Stomach (tissue), 9 donors: ENCODE measurements around the gene ACTA1. TPM values are rescaled to one million over a fixed set of nuclear protein-coding genes. Genes with fewer than 3 reads are reported as not detected.

Source experiments
- DNase-seq, 2 donors: peaks; one replicate each; pipeline versions ENCODE4 v3.0.0 to v3.0.0-alpha.2; 2013 to 2019
- H3K27ac ChIP-seq, 5 donors: fragments of 200-600 bp in 4 of 5; sonication (generic) in 4 of 5; one replicate each; pipeline ENCODE4 v1.5.1; 2013 to 2019; ENCODE audit warnings: mild to moderate bottlenecking in 1 of 5, moderate library complexity in 1 of 5
- H3K27me3 ChIP-seq, 3 donors: fragments of 200-600 bp; sonication (generic); one replicate each; pipeline ENCODE4 v1.5.1; 2017 to 2019; ENCODE audit warnings: mixed run types in 1 of 3
- H3K36me3 ChIP-seq, 4 donors: fragments of 200-600 bp; sonication (generic); 1 replicate in 3 of 4; 2 replicates in 1 of 4; pipeline ENCODE4 v1.5.1; 2016 to 2019
- H3K4me1 ChIP-seq, 4 donors: fragments of 200-600 bp; sonication (generic); one replicate each; pipeline ENCODE4 v1.5.1; 2016 to 2019
- H3K4me3 ChIP-seq, 4 donors: fragments of 200-600 bp; sonication (generic) in 3 of 4; one replicate each; pipeline ENCODE4 v1.5.1; 2016 to 2019; ENCODE audit warnings: mild to moderate bottlenecking in 1 of 4
- H3K9me3 ChIP-seq, 4 donors: fragments of 200-600 bp; sonication (generic); one replicate each; pipeline ENCODE4 v1.5.1; 2016 to 2019
- CTCF ChIP-seq, 7 experiments: fragments of 450-650 bp in 4 of 7; fragments of 200-600 bp in 3 of 7; sonication (generic) in 3 of 7; IDR thresholded peaks; one replicate each; pipeline ENCODE4 v1.5.1; 2016 to 2019; ENCODE audit warnings: antibody characterized with exemption in 7 of 7, control low read depth in 2 of 7, mild to moderate bottlenecking in 1 of 7
- EP300 ChIP-seq: sonication (generic); formaldehyde crosslinking; IDR thresholded peaks from one replicate; pipeline ENCODE4 v1.6.1; 2017; ENCODE audit warnings: antibody characterized with exemption
- POLR2A ChIP-seq, 4 donors: fragments of 450-650 bp; IDR thresholded peaks; one replicate each; pipeline ENCODE4 v1.6.1; 2016; ENCODE audit warnings: antibody characterized with exemption in 4 of 4, control low read depth in 2 of 4, mild to moderate bottlenecking in 1 of 4, moderate library complexity in 1 of 4
- POLR2AphosphoS5 ChIP-seq, 3 donors: sonication (generic); formaldehyde crosslinking; IDR thresholded peaks; one replicate each; pipeline ENCODE4 v1.6.1; 2016; ENCODE audit warnings: antibody characterized with exemption in 3 of 3
- WGBS, 5 donors: extraction: QIAGEN DNeasy Blood & Tissue Kit in 3 of 5; methylation state at CpG; one replicate each; pipeline versions ENCODE4 v1.1.5 to v1.1.7; 2013 to 2018; 5-methylcytosine and 5-hydroxymethylcytosine counted together
- intact Hi-C: fragments of 100-400 bp; cut with DNase I; formaldehyde crosslinking; loops from one replicate; pipeline ENCODE4 v1.15.1; 2023; ENCODE audit warnings: low total_unique reads
- polyA plus RNA-seq, 3 donors: library from polyadenylated mRNA; stranded (reverse); fragments of 200-250 nt; gene quantifications; one replicate each; pipeline ENCODE4 v1.2.3, GENCODE V29; 2013
- total RNA-seq, 5 donors: library from RNA; depleted of rRNA; stranded (reverse); fragments of >200 nt; gene quantifications; one replicate each; pipeline versions ENCODE4 v1.1.0 to v1.2.3, GENCODE V29; 2014 to 2016
- donor health status: healthy with polysubstance abuse.
- donor health status: Bipolar disorder and iron deficiency.
- donor health status: healthy.

The ACTA1 gene
- total and polyA plus RNA-seq, 8 donors = 0.37 to 43.8 (median 2.4) TPM; not detected in 3

GRCh38 chr1:229431284-229432115, 2.4 kb downstream of the ACTA1 start:
- peaks cover 0 to 6% (median 0%) of the 10 kb centered on the region in 4 donors for H3K9me3 ChIP-seq
- intact Hi-C loops = no loop called here
- no peak overlapping the region for H3K27ac ChIP-seq
- 4 to 9% (median 8%) methylated on average over 31 to 65 of the region's 65 CpGs for WGBS, 5 donors
- H3K36me3 ChIP-seq = no peaks in the 10 kb centered on the region
- no peak for TF ChIP-seq CTCF (IDR thresholded peaks at IDR 0.05)
- no peak for TF ChIP-seq POLR2A (IDR thresholded peaks at IDR 0.05)
- H3K4me1 ChIP-seq = peaks cover 22 to 44% (median 33%) of the 10 kb centered on the region in 4 donors
- peak overlapping the region; percentile 8 to 37 (median 22) for H3K4me3 ChIP-seq
- no peak for DNase-seq
- peaks cover 37 to 100% (median 68%) of the 10 kb centered on the region in 3 donors for H3K27me3 ChIP-seq

GRCh38 chr1:229430761-229431283, 3.1 kb downstream of the ACTA1 start:
- intact Hi-C loops = no loop called here
- Histone ChIP-seq H3K4me3 (no peak overlapping the region), H3K27me3 (peaks cover 37 to 100% (median 74%) of the 10 kb centered on the region in 3 donors), H3K27ac (no peak overlapping the region), H3K4me1 (peaks cover 22 to 44% (median 33%) of the 10 kb centered on the region in 4 donors), H3K9me3 (peaks cover 0 to 6% (median 0%) of the 10 kb centered on the region in 4 donors), H3K36me3 (no peaks in the 10 kb centered on the region)
- WGBS, 5 donors = 2 to 6% (median 3%) methylated on average over 15 to 16 of the region's 16 CpGs
- no peak for TF ChIP-seq CTCF (IDR thresholded peaks at IDR 0.05)
- no peak for TF ChIP-seq POLR2A (IDR thresholded peaks at IDR 0.05)
- TF ChIP-seq EP300 = no peak
- no peak for TF ChIP-seq POLR2AphosphoS5 (IDR thresholded peaks at IDR 0.05)
- peak; percentile 47 to 91 for DNase-seq

- no peak overlapping the region for H3K4me3 ChIP-seq
- peaks cover 0 to 13% (median 7%) of the 10 kb centered on the region in 4 donors for H3K9me3 ChIP-seq
- H3K36me3 ChIP-seq = no peaks in the 10 kb centered on the region
- H3K27me3 ChIP-seq = peaks cover 25 to 94% (median 57%) of the 10 kb centered on the region in 3 donors
- no peak overlapping the region for H3K27ac ChIP-seq
- peaks cover 14 to 27% (median 21%) of the 10 kb centered on the region in 4 donors for H3K4me1 ChIP-seq
- TF ChIP-seq POLR2A (IDR thresholded peaks at IDR 0.05) (no peak), POLR2AphosphoS5 (IDR thresholded peaks at IDR 0.05) (no peak), CTCF (IDR thresholded peaks at IDR 0.05) (no peak), EP300 (no peak)
- intact Hi-C loops = no loop called here
- 69 to 80% (median 72%) methylated on average over 3 of the region's 3 CpGs for WGBS, 5 donors
- DNase-seq = no peak
Observed at GRCh38 chr1:229428256-229428655, 5.6 kb downstream of the ACTA1 start.

- no peak overlapping the region for H3K4me3 ChIP-seq
- H3K36me3 ChIP-seq = no peaks in the 10 kb centered on the region
- WGBS, 5 donors = 77 to 89% (median 83%) methylated on average over 3 of the region's 3 CpGs
- peaks cover 0 to 13% (median 7%) of the 10 kb centered on the region in 4 donors for H3K9me3 ChIP-seq
- TF ChIP-seq EP300 = no peak
- TF ChIP-seq POLR2A (IDR thresholded peaks at IDR 0.05) = no peak
- no peak for TF ChIP-seq CTCF (IDR thresholded peaks at IDR 0.05)
- TF ChIP-seq POLR2AphosphoS5 (IDR thresholded peaks at IDR 0.05) = no peak
- H3K27me3 ChIP-seq = peaks cover 21 to 87% (median 50%) of the 10 kb centered on the region in 3 donors
- intact Hi-C loops = no loop called here
- peaks cover 14 to 22% (median 18%) of the 10 kb centered on the region in 4 donors for H3K4me1 ChIP-seq
- no peak for DNase-seq
- H3K27ac ChIP-seq = no peak overlapping the region
Observed at GRCh38 chr1:229427572-229427971, 6.3 kb downstream of the ACTA1 start.
